Stimulated activated naive CD4-positive, alpha-beta T cell treated with Interleukin-2 at 50 U/mL for 16 hours (primary cell): ENCODE results near the gene EFCAB14.
"Not testable (repeated sequence)": the region's sequence is repeated elsewhere in the genome, so short reads cannot be mapped to it uniquely, and the experiment has no call there.

Experiments
- DNase-seq: peaks from one replicate; lab custom pipeline; 2025; lab: John Stamatoyannopoulos, UW

Gene EFCAB14

DNA sequence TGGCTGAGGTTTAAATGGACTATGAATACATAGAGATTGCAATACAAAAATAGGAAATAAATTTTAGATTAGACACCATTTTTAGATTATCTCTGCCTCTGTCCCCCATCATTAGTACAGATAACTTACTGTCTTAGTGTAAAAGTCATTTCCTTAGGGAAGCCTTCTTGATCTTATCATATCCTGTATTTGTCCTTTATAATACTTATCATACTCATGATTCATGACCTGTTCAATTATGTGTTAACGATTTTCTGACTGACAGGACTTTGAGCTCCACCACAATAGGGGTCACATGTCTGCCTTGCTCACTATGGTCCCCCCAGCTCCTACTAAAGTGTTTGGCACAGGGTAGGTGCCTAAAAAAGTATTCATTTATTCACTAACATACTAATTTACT is 32.7 kb downstream of the EFCAB14 start:
- DNase-seq = no peak

DNA sequence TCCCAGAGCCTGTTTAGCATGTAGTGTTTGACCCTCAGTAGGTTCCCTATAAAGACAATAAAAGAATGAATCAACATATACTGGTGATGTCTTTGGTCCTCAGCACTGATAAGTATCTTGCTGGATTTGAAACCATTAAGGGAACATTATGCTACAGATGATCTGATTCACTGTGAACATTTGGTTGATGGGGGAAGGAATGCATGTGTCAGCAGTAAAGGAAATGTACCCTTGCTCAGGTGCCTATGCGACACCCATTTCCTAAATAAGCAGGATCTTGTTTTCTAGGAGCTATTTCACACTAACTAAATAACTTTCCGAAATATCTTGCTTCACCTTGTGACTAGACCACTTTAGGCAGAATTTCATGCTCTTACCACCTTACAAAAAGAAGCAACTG is 34.2 kb downstream of the EFCAB14 start:
- DNase-seq = no peak

DNA sequence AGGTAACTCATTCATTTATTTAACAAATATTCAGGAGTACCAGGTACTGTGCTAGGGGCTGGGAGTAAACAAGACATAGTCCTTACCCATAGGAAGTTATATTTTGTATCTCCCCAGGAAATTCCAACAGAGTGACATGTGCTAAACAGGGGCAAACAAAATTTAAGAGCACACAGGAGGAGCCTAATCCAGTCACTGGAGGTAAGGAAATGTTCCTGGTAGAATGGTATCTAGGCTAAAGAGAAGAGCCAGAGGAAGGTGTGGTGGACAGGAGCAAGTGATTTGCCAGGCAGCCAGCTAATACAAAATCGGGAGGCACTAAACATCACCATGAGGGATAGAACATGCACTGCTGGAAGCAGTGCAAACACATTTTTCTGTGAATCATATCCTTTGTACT is 36.9 kb downstream of the EFCAB14 start:
- no peak for DNase-seq

DNA sequence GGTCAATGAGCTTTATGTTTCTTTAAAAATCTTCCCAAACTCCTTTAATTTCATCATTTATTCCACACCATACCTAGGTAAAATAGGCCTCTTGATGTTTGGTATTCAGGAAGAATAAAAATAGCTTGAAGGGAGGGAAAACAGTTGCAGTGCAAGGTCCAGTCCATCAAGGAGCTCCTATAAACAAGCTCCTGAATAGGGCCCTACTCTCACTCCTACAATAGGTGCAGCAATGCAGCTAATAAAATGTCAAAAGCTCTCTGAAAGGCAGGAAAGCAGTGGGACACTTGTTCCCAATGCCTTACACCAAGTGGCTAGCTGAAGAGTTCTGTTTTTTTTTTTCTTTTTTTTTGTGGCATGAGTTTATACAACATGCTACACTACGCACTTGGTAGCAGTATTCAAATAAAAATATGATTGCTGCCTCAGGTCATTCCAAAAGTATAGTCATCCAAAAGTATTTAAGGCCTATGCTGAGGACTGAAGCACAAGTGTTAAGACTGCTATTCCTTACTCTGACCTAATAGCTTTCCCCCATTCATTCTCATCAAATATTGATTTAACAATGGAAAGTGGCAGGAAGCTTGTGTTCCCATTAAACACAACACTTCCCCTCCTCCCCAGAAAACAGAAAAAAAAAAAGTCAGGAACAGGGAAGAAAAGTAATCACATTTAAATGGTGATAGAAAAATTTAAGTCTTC is 37.4 kb downstream of the EFCAB14 start:
- DNase-seq = no peak

DNA sequence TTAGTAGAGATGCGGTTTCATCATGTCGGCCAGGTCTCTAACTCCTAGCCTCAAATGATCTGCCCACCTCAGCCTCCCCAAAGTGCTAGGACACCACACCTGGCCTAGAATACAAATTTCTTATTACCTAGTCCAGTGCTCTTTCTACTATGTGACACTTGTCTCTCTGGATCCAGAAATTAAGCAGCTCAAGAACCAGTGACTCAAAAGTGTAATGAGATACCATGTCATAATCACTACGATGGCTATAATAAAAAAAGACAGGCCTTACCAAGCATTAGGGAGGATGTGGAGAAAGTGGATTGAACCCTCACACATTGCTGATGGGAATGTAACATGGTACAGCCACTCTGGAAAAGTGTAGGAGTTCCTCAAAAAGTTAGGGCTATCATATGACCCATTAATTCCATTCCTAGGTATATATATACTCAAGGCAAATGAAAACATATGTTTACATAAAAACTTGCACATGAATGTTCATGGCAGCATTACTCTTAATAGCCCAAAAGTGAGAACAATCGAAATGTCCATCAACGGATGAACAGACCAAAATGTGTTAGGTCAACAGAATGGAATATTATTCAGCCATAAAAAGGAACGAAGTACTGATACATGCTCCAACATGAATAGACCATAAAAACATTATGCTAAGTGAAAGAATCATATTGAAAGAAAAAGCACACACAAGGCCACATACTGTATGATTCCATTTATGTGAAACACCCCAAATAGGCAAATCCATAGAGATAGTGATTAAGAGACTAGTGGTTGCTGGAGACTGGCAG is 38.9 kb downstream of the EFCAB14 start:
- no peak for DNase-seq

DNA sequence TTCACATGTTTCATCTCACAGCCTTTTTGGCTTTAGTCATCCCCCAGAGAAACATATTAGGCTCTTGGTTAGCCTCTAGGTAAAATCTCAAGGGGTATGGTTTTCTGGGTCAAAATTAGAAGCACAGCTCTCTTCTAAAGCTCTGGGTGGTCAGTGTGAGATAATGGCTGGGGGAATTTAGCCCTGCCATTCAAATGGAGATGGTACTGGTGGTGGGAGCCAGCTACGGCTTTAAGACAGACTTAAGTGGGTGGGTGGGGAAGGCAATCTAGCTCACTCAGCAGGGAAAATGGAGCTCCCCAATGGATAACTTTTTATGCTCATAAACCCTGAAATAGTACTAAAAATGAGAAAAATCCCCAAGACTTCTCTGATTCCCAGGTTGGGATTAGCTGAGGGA is 41.6 kb downstream of the EFCAB14 start:
- DNase-seq = no peak

DNA sequence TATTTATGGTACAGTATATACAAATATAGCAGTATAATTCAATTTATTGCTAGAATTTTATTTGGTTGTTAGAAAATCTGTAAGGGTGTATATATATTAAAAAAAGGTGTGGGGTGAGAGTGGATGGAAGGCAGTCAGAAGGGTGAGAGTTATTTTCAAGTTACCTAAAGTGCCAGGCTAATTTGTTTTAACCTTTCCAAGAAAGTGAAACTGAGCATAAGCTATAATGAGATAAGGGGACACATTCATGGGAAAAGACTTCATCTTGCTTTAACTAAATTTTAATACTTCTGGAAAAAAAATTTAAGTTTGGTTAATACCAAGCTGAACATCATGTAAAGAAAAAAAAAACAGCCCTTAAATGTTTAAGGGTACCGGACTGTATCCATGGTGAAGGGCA is 42.4 kb downstream of the EFCAB14 start:
- DNase-seq = no peak

DNA sequence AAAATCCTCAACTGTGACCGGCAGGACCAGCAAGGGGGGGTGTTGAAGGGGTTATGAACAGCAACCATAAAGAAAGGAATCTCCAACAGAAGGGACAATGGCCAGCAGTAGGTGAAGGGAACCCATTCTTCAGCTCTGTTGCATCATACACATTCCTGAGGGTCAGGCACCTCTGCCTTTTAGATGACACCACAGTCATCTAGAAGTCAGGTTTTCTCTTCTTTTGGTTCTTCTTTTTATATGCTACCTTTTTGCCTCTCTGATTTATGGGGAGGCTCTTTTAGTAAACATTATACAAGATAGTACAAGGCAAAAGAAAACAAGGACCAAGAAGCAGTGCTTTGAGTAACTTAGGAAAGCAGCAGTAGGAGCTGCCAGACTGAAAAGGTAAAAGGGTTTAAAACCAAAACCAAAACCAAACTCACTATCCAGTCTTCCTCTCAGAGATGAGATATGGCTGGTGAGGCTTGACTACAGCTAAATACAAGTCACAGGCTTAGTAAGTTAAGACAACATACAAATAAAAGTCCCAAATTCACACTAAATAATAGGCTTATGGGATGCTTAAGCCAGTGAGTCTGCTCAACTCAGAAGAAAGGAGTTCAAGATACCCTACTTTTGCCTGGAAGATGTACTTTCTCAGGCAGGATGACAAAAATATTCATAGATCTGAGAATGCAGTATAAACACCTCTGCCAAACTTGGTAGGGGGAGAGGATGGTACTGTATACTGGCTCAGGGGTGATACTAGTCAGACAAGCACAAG is 43.2 kb downstream of the EFCAB14 start:
- DNase-seq = no peak

DNA sequence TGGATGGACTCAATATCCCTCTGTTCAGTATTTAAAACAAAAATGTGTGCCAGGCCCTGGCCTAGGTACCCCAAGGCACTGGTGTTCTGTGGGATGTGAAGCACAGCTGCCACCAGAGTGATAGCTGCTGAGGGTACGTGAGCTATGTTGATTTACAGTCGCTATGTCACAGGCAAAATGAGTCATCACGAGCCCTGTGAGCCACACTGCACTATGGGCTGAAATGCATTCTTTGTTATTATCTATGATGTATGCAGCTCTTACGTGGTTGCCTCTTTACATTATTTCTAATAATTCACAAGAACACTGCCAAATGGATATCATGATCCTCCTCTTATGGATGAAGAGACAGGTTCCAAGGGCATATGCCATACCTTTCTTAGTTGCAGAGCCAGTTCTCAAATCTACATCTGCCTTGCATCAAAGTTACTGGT is 45.1 kb downstream of the EFCAB14 start:
- no peak for DNase-seq

DNA sequence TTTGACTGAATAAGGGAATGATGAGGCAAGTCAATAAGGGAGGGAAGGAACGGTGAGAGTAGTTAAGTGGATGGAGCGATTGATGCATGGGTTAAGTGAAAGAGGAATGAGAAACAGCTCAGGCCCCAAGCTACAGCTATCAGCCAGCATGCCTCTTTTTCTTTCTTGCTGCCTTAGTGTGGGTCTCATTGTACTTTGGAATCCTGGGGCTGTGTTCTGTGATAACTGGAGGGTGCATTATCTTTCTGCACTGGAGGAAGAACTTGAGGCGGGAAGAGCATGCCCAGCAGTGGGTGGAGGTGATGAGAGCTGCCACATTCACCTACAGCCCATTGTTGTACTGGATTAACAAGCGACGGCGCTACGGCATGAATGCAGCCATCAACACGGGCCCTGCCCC is 46.2 kb downstream of the EFCAB14 start:
- DNase-seq = no peak

DNA sequence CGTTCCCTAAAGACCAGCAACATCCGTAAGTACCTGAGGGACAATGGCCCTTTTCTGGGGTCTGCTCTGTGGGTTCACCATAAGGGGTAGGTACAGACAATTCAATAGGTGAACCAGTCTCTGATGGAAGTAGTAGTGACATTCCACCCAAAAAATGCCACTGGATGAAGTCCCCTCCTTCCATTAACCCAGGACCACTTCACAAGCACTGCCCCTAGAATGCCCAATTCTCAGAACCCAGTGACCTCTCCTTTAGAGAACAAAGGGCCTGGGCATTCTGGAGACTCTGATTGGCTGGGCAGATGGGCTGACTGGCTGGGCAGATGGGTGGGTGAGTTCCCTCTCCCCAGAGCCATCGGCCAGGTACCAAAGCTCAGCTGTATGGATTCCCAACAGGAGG is 47.4 kb downstream of the EFCAB14 start, which contains the start of gene TEX38:
TEX38 (plus strand) TSS at position 301 of the 400 bp plus-strand sequence; CDS start at position 382, 81 bp downstream.
- no peak for DNase-seq

DNA sequence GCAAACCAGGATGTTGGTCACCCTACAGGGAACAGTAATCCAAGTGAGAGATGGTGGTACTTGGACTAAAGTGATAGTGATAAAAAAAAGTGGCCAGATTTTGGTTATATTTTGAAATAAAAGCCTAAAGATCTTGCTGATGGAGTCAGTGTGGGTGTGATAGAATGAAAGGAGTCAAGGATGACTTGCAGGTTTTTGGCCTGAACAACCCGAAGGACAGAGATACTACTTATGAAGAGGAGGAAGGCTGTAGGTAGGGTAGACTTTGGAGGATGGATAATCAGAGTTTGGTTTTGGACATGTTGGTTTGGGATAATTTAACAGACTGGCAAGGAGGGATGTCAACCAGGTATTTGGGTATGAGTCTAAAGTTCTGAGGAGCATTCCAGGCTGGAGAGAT is 48.8 kb downstream of the EFCAB14 start:
- DNase-seq = no peak

DNA sequence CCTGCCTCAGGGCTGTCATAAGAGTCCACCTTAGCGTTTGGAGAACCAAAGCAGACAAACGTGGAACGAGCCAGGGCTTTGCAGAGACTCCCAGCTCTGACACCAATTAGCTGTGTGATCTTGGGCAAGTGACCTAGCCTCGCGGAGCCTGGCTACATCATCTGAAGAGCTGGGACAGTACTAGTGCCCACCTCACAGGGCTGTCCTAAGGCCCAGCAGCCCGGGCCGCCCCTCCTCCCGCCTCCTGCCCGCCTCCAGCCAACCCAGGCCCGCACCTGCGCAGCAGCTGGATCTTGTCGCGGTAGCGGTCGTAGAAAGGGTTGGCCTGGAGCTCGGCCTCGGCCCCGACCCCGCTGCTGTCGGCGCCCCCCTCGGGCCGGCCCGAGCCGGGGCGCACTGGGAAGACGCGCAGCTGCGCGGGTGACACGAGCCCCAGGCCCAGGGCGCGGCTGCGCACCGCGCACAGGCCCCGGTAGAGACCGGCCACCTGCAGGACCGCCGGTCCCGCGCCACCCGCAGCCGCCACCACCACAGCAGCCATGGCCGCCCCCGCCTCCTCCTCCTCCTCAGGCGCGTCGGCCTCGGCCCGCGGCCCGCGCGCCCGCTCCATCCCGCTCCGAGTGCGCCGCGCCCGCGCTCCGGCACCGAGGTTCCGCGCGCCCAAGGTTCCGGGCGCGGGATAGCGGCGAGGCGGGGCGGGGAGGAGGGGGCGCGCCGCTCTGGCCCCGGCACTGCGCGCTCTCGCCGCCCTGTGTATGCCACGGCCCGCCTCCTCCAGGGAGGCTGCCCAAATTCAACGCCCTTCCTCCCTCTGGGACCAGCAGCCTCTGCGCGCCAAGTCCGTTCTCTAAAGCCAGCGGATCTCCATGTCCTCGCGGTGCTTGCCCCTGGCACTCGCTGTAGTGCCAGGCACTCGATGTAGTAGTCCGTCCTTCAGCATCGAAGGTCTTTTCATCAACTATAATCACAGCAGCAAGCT is 50.8 kb downstream of the EFCAB14 start, which contains the start of gene ATPAF1:
ATPAF1 (minus strand) TSS at position 583 of the 979 bp plus-strand sequence; CDS start at position 541, 42 bp downstream.
- peak; percentile 50 for DNase-seq

DNA sequence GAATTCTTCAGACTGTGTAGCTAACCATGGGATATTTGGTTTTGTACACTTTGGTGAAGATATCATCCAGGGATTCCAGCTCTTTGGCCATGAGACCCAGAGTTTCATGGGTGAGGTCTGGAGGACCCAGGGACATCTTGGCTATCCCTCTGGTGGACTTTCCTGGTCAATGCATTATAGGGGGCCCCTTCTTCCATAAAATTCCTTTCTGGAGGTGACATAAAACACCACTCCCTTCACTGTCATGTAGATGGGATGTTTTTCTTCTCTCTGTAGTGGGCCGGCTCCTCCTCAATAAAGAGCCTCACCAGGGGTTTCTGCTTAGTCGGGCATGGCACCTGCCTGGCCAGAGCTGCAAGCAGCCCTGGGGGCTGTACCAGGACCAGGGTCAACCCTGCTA is 52.9 kb downstream of the EFCAB14 start:
- DNase-seq = no peak

DNA sequence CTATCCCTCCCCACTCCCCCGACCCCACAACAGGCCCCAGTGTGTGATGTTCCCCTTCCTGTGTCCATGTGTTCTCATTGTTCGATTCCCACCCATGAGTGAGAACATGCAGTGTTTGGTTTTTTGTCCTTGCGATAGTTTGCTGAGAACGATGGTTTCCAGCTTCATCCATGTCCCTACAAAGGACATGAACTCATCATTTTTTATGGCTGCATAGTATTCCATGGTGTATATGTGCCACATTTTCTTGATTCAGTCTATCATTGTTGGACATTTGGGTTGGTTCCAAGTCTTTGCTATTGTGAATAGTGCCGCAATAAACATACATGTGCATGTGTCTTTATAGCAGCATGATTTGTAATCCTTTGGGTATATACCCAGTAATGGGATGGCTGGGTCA is 56.0 kb downstream of the EFCAB14 start:
- DNase-seq = not testable (repeated sequence)

DNA sequence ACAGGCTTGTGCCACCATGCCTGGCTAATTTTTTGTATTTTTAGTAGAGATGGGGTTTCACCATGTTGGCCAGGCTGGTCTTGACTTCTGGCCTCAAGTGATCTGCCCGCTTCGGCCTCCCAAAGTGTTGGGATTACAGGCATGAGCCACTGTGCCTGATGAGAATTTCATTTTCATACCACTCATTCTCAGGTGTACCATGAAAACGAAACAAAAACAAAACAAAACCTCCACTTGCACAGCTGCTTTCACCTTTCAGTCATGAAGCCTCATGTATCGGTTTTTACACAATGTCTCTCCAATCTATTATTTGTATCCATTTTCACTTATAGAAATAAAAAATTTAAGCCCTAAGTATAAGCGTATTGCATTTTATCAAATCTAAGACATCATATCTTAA is 58.8 kb downstream of the EFCAB14 start:
- not testable (repeated sequence) for DNase-seq

DNA sequence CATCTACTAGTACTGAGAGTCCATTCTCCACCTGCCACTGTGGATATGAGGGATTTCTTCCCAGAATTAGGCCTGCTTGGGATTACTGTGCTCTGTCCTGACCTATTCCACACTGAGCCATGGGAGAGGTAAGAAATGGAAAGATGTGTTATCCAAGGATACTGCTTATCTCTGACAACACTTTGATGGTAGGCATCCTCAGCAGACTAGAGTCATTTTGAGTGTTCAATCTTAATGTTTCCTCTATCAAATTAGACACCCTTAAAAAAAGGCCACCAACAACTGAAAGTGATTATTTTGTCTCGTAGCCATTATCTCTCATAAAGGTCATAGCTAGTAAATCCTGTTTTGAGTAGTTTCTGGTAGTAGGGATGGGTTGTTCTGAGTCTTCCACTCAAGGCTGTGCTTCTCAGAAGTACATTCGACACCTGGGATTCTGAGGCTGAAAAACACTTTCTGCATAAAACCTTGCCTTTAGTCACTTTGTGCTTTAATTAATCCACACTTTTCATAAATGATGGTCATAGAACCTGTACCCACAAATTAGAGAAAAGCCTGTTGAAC is 59.5 kb downstream of the EFCAB14 start:
- DNase-seq = no peak

DNA sequence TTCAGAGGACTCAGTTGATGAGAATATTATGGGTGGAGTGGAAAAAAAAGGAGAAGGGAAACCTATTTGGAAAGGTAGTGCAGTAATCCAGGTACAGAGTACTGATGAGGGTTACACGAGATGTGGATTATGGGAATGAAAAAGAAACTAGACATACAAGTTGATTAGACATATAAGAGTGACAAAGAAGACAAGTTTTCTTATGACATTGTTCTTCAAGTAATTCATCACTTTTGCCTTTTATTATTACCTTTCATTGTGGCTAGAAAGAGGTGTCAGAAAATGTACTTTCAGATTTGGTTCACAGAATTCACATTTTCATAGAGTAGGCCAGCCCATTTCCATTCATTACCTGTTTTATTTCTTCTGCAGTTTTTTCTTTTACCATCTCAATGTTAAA is 61.1 kb downstream of the EFCAB14 start:
- no peak for DNase-seq

DNA sequence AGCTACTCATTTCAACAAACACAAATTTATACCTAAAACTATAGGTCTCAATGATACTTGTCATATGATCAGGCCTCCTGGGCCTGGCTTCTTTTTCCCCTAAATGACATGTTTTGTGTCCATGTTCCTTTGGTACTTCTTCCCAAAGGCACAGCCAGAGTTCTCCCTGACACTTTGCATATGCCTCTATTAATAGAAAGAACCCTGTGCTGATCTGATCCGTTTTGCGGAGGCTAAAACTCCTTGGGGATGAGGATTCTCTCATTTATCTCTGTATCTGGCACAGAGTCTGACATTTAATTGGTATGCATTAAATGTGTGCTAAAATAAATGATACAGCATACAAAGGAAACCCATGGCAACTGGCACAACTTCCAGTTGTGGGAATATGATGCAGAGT is 62.3 kb downstream of the EFCAB14 start:
- no peak for DNase-seq

DNA sequence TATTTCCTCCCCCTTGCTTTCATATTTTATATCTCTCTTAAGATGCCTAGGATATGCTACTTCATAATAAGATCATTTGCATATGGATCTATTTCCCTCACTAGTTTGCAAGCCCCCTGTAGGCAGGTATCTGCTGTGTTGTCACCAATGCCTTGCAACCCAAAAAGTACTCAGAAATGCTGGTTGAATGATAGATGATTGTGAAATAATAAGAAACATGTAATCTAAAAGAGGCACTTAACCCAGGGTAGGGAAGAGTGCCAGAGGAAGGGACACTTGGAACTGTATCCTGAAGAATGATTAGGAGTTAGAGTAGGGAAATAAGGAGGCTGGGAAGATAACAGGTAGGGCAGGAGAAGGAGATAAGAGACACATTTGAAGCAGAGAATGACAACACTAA is 63.1 kb downstream of the EFCAB14 start:
- no peak for DNase-seq

DNA sequence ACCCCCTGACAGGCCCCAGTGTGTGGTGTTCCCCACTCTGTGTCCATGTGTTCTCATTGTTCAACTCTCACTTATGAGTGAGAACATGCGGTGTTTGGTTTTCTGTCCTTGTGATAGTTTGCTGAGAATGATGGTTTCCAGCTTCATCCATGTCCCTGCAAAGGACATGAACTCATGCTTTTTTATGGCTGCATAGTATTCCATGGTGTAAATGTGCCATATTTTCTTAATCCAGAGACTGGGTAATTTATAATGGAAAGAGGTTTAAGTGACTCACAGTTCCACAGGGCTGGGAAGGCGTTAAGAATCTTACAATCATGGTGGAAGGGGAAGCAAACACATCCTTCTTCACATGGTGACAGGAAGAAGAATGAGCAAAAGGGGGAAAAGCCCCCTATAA is 64.2 kb downstream of the EFCAB14 start:
- DNase-seq = not testable (repeated sequence)
